Middle frontal gyrus (tissue), 1 donor: ENCODE measurements around the gene ELAVL3.
"Not testable (repeated sequence)": the region's sequence is repeated elsewhere in the genome, so short reads cannot be mapped to it uniquely, and the experiment has no call there.

Source experiments
- DNase-seq: peaks from one replicate; pipeline ENCODE4 v3.0.0-alpha.2; 2015; ENCODE audit warnings: low spot score; ENCODE audit errors: extremely low spot score

ELAVL3 gene

GRCh38 chr19:11435833-11436313 lies 45.0 kb downstream of the ELAVL3 start:
- DNase-seq: no peak

- DNase-seq: peak; percentile 99
These were observed 45.6 kb downstream of the ELAVL3 start, which contains the start of the genes ODAD3 and PRKCSH for GRCh38 chr19:11435057-11435832. ODAD3 (minus strand) TSS chr19:11435121; CDS start chr19:11435016, 105 bp downstream. PRKCSH (plus strand) TSS chr19:11435635; CDS start chr19:11436118, 483 bp downstream.

GRCh38 chr19:11434703-11435056 lies 46.2 kb downstream of the ELAVL3 start:
- no peak for DNase-seq

- not testable (repeated sequence) for DNase-seq
These were observed 47.3 kb downstream of the ELAVL3 start for GRCh38 chr19:11433526-11433925.

- DNase-seq: no peak
These were observed 54.2 kb downstream of the ELAVL3 start for GRCh38 chr19:11426656-11427055.

GRCh38 chr19:11425719-11426457 lies 55.0 kb downstream of the ELAVL3 start:
- no peak for DNase-seq

- no peak for DNase-seq
These were observed 57.1 kb downstream of the ELAVL3 start for GRCh38 chr19:11423791-11424181.

GRCh38 chr19:11423164-11423790 lies 57.6 kb downstream of the ELAVL3 start:
- no peak for DNase-seq

GRCh38 chr19:11422163-11423065 lies 58.4 kb downstream of the ELAVL3 start:
- no peak for DNase-seq

- DNase-seq: no peak
These were observed 59.3 kb downstream of the ELAVL3 start for GRCh38 chr19:11421371-11422098.

- DNase-seq: no peak
These were observed 60.1 kb downstream of the ELAVL3 start for GRCh38 chr19:11420429-11421370.

GRCh38 chr19:11418549-11419506 lies 62.0 kb downstream of the ELAVL3 start, which contains the start of gene RGL3:
RGL3 (minus strand) TSS chr19:11419314; CDS start chr19:11419278, 36 bp downstream.
- DNase-seq: no peak

- no peak for DNase-seq
These were observed 62.7 kb downstream of the ELAVL3 start for GRCh38 chr19:11418094-11418548.

- no peak for DNase-seq
These were observed 64.3 kb downstream of the ELAVL3 start for GRCh38 chr19:11416346-11417052.

GRCh38 chr19:11414544-11414943 lies 66.3 kb downstream of the ELAVL3 start:
- no peak for DNase-seq

- DNase-seq: no peak
These were observed 70.2 kb downstream of the ELAVL3 start for GRCh38 chr19:11410682-11411081.

GRCh38 chr19:11408591-11408990 lies 72.3 kb downstream of the ELAVL3 start:
- no peak for DNase-seq
